COLO668 (cell line): ENCODE results near the gene UQCR10.

Experiments
- DNase-seq: peaks from one replicate; lab custom pipeline; 2025; ENCODE audit not compliant: unreplicated experiment; lab: John Stamatoyannopoulos, UW

The UQCR10 gene

DNA sequence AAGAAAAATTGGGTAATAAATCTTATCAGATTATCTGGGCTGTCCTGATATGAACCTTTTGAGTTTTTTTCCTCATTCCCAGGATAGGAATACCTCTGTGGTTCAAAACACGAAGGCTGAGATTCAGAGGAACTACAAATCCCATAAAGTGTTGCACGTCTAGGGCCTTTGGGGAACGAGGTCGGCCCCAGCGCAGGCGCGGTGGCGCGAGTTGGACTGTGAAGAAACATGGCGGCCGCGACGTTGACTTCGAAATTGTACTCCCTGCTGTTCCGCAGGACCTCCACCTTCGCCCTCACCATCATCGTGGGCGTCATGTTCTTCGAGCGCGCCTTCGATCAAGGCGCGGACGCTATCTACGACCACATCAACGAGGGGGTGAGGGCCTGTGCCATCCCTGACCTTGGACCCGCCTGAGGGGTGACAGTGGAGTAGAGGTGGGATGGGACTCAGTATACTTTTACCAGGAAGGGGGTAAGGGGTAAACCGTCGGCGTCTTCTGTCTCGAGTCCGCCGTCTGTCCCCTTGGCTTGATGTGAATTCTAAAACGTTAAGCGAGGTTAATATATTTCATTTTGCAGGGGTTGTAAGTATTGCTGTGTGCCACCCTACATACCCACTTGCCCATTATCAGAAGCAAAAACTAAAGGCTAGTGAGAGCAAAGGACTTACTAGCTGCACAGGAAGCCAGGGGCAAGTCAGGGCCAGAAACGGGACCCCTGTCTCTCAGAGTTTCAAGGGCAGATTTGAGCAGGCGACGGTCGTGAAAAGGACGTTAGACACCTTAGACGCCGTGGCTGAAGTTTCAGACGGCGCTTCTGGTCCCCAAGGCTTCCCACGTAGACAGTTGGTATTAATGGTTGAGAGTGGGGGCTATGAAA, at the start of gene UQCR10:
Gene UQCR10 (plus strand): TSS at position 199 of the 881 bp plus-strand sequence. CDS start 30 bp downstream, at position 229.
- peak; percentile 92 for DNase-seq

DNA sequence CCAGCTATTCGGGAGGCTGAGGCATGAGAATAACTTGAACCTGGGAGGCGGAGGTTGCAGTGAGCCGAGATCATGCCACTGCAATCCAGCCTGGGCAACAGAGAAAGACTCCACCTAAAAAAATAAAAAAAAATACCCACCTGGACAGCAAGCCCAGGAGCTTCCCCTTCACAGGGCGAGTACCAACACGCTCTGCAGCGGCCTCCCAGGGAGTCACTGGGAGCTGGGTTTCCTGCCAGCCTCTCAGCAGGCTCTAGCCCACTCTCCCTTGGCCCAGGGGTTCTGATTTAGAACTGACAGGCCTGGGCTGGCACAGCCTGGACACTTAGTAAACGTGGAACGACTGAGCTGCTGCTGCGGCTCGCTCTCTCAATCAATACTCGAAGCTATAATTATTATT, 49.4 kb upstream of the UQCR10 start:
- DNase-seq: peak; percentile 70

DNA sequence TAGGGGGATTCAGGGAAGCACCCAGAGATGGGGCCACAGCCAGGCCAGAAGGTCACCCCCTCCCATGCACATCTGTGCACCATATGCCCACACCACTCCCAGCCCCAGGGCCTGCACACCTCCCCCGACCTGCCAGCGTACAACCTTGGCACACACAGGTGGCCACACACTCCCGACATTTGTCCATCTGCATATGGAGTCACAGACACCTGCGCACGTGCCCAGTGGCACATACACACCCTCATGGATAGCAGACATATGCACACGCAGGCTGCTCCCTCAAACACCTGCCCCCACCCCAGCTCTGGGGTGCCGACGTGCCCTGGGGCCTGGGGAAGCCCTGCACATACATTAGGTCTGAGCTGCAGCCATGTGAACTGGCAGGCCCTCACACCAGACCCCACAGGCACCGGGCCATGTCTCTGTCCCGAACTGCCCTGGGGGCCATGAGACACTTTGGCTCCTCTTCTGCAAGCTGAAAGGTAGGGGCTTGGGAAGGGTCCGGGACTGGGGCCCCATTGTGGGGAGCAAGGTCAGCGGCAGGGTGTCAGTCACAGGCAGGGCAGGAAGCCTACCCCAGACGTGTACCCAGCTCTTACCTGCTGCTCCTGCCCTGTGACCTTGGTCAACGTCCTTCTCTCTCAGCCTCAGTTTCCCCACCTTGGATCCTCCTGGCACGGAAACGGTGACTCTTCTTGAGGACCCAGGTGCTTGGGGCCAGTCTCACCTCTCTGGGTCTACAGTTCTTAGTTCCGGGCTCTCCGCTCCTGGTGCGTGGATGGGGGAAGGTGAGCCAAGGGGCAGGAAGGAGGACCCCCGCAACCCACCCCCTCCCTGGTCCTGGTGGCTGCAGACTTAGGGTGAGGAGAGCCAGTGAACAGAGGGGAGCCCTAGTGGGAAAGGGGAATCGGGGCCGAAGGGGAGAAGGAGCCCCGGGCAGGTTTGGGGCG, 47.9 kb upstream of the UQCR10 start:
- DNase-seq: peak; percentile 71

DNA sequence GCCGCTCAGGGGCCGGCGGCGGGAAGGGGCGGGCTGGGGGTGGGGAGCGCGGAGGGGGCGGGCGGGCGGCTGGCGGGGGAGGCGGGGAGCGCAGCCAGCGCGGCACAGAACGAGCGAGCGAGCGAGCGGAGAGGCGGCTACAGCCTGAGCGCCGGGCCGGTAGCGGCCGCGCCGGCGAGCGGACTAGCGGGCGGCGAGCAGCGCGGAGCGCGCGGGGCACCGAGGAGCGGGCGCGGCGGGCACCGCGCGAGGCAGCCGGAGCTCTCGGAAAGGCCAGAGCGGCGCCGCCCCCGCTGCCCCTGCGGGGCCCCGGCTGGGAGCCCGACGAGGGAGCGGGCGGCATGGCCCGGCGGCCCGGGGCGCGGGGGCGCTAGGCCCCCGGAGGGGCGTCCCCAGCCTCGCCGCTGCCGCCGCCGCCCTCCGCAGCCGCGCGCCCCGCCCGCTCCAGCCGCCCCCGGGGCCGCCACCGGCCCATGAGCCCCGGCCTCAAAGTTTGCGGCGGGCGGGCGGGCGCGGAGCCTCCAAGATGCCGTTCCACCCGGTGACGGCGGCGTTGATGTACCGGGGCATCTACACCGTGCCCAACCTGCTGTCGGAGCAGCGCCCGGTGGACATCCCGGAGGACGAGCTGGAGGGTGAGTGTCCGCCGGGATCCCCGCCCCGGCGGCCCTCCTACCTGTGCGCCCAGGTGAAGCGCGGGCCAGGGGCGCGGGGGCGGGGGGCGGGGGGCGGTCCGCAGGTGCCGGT, 47.1 kb upstream of the UQCR10 start, which contains the start of gene CABP7:
Gene CABP7 (plus strand): TSS at position 105 of the 747 bp plus-strand sequence. CDS start 422 bp downstream, at position 527.
- peak; percentile 65 for DNase-seq

DNA sequence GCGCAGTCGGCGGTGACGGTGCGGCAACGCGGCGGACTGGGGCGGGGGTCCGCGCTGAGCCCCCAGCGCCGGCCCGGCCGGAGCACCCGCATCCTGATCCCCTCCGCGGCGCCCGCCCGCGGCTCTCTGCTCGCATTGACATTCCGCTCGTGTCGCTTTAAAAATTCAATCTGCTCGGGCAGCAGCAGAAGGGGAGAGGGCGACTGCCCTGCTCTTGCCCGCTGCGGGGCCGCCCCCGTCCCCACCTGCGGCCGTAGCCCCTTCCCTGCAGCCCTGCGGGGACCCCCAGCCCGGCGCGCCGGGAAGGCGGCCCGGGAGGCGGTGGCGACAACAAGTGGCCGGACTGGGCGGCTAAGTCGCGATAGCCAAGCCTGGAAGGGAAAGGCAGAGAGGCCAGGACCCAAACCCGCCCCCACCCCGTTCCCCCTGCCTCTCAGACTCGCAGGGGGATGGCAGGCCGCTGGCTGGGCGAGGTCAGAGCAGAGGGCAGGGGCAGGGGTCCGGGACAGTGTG, 46.3 kb upstream of the UQCR10 start:
- peak; percentile 32 for DNase-seq

DNA sequence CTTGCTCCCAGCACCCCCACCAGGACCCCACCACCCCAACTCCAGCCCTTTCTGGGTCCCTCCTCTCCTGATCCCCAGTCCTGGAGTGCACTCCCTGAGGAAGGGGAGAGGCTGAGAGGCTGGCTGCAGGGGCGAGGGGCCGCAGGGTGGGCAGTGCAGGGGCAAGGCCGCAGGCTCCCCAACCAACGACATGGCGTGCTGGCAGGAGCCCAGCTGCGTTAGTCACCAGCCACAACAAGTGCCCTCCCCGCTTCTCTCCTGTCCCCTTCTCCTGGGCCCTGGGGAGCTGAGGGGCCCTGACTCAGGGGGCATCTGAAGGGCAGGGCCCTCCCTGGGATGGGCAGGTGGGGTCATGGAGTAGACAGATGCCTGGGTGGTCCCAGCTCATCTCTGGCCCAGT, 45.0 kb upstream of the UQCR10 start:
- DNase-seq: no peak

DNA sequence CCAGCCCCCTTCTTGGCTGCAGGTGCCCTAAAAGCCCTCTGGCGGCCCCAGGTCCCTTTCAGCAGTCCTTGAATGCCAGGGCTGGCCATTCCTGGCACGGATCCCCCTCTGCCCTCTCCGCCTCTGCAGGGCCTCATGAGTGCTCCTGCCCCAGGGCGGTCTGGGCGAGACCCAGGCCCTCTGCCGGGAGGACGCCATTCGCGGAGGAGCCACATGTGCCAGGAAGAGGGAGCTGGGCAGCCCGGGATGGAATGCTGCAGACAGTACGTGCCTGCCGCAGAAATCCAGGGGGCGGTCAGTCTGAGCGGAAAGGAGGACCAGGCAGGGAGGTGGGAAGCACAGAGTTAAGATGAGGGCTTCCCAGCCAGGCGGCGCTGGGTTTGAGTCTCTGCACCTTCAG, 44.6 kb upstream of the UQCR10 start:
- DNase-seq: no peak

DNA sequence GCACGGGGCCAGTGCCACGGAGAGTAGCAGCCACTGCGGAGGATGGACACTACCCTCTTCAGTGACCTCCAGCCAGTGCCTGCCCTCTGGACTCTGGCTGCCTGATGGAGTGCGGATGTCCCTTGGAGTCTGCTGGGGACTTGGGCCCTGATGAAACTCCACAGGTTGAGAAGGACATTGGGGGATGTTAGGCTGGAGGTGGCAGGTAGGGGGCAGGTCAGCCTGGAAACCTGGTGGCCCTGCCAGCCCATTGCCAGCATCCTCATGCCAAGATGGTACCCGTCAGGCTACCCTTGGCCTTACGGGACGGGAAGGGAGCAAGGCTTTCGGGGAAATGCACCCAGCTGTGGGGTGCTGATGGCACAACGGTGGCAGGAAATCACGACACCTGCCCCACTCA, 43.4 kb upstream of the UQCR10 start:
- no peak for DNase-seq

DNA sequence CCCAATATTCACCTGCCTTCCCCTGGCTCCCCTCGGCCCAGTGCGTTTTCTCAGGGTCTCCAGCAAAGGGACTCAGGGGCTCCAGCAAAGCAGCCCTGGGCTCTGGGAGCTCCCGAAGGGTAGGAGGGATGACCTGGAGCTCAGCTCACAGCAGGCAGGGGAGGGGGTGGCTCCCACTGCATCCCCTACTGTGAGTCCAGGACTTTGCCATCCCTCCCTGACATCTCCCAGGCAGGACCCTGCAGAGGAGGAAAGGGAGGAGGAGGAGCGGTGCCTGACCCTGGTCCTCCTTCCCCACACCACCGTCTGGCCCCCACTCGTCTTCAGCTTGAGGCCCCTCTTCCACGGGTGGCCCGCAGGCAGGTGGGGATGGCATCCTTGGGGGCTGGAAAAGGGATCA, 42.3 kb upstream of the UQCR10 start:
- no peak for DNase-seq

DNA sequence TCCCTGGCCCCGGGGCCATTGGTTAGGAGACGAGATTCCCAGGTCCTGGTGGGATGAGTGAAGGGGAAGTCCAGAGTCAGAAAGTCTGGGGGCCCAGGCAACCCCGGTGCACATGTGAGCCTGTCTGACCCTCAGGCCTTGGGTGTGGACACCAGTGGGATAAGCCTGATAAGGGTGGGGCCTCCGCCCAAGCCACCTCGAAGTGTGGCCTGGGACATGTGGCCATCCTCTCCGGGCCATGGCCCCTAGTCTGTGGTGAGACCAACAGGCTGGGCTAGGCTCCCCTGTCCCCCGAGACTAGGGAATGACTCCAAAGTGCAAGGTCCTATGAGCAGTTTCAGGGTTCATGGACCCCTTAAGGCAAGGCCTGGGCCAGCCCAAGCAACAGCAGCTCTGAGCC, 41.1 kb upstream of the UQCR10 start:
- DNase-seq: no peak

DNA sequence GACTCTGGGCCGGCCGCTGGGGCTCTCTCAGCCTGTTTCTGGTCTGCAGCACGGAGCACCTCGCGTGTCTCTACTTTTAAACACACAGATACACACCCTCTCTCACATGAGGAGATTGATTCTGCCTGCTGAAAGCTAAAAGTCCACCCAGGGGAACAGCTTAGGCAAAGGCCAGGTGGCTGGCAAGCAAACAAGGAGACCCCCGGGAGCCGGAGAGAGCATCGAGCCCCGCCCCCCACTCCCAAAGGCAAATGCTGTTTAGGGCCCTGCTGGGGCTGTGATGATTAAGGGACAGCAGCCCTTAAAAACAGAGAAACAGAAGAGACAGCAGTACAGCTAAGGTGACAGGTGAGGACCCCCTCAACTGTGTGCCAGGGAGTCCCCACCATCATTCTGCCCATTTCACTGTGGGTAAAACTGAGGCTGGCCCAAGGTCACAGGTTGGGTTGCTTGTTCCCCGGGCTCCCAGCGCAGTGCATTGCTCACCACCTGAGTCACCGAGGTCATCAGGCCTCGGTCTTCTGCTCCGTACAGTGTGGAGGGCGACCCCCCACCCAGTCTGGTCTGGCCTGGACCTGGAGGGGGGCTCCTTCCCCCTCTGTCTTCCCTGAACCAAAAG, 40.5 kb upstream of the UQCR10 start:
- no peak for DNase-seq

DNA sequence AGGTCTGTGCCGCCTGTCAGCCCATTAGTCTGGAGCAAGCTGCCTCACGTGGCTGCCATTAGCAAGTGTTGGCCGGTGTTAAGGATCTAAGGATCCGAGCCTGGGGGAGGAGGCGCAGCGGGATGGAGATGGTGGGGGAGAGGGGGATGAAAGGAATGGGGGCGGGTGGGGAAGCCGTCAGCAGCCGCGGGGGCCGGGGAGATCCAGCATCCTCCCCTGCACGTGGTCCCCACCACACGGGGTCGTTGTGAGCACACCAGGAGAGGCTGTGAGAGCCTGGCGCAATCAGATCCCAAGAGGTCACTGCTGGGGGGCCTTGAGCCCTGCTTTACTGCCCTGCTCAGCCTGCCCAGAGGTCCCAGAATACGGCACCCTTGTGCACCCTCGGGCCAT, 40.0 kb upstream of the UQCR10 start:
- no peak for DNase-seq

DNA sequence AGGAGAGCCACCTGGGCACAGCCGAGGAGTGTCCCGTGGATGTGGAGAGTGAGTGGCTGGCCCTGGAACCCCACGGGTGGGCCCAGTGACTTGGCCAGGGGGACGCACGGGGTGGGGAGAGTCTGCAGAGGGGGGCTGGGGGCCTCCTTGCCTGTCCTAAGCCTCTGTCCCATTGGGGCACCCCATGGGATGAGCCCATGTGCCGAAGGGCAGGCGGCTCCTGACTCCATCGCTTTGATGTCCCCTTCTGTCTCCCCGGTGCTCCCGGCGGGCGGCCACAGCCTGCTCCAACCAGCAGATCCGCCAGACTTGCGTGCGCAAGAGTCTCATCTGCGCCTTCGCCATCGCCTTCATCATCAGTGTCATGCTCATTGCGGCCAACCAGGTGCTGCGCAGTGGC, 38.0 kb upstream of the UQCR10 start:
- DNase-seq: no peak

DNA sequence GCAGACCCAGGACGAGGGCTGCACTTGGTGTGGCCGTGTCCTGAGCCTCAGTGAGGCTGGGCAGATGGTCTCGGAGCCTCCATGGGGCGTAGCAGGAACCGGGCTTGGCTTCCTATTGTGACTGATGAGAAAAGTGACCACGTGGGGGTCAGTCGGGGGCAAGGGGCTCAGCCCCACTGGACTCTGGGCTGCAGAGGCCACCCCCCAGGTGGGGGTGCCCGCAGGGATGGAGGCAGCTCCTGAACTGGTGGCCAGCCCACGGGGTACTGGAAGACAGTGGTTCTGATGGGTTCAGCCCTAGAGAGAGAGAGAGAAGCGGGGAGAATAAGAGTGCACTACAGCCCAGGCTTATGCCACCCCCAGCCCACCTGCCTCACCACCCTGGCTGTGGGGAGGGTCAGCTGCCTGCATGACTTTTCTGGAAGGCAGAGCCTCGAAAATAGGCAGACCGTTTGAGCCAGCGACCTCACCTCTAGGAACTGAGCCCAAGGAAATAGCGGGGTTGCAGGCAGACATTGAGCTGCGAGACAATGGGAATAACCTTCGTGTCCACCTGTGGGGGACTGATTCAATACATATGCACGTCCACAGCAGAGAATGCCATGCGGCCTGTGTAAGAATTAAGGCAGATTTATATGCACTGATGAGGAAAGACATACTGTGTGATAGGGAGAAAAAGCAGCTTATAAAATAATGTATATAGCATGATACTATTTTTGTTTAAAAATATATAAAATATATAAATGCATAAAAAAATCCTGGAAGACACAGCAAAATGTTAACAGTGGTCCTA, 35.9 kb upstream of the UQCR10 start:
- no peak for DNase-seq

DNA sequence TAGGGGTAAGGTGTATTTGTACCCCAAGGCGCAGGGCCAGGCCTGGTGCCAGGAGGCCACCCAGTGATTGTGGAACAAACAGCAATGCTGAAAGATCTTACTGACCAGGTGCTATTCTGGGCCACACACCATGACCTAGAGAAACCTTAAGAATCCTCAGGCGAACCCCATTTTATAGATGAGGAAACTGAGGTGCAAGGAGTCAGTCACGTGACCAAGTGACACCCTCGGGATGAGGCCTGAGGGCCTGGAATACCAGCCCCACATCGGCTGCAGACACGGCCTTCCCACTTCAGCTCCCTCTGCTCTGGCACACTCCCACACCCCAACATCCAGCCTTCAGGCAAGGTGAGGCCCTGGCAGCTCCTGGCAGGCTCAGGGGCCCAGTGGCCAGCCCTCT, 34.3 kb upstream of the UQCR10 start:
- DNase-seq: no peak

DNA sequence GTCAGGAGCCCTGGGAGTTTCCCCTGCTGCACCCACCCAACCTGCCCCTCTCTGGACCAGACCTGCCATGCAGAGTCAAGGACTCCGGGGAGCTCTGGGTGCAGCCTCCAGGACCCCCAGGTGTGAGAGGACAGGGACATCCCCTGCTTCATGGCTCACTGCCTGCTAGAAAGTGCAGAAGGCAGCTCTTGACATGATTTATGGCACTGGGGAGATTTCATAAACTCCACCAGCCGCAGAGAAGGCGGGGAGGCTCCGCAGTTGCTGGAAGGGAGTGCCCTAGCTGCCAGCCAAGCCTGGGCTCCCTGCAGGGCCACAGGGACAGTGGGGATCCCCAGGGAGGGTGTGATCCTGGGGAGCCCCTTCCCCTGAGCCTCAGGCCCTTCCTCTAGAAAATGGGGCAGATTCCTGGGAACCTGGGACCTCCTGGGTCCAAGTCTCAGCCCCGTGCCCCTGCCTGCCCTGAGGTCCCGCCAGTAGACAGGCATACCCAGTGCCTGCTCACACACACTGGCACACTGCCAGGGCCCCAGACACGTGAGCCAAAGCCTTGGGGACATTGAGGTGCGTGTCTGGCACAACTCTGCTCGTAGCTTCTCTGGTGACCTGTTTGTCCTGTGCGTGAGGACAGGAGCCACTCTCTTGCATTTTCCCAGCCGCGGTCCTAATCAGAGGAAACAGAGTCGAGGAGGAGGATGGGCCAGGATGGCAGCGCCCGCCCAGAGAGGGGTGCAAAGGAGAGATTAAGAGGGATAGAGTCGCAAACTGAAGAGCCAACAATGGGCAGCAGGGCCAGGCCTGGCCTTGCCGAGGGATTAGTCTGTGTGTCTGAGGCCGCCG, 33.6 kb upstream of the UQCR10 start:
- peak; percentile 94 for DNase-seq

DNA sequence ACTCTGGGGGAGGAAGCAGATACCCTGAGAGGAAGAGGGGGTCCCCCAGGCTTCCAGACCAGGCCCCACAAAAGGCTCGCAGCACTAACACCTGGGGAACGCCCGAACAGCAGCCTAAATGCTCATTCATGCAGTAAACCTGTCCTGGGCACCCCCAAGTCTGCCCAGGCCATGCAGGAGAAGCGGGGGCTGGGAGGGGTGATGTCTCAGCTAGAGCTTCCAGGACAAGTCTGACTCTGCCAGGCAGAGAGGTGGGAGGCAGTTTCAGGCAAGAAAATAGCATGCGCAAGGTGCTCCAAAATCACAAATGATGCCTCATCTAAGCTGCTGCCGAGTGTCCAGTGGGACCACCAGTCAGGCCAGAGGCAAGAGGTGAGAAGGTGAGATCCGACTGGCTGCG, 32.8 kb upstream of the UQCR10 start:
- DNase-seq: no peak

DNA sequence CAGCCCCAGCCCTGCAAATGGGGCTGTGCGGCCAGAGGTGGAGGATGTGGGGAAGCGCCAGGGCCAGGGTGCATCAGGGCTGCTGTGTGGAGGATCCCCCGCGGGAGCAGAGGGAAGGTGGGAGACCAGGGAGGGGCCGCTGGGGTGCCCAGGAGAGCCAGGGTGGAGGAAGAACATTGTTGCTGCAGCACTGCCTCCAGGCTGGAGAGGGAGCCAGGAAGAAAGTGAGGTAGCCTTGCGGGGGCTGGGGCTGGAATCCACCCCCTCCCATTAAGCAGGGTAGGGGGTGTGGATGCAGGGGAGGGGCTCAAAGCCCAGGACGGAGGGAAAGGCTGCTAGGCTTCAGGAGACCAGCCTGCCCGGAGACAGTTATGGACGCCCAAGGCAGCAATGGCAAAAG, 32.3 kb upstream of the UQCR10 start:
- no peak for DNase-seq

DNA sequence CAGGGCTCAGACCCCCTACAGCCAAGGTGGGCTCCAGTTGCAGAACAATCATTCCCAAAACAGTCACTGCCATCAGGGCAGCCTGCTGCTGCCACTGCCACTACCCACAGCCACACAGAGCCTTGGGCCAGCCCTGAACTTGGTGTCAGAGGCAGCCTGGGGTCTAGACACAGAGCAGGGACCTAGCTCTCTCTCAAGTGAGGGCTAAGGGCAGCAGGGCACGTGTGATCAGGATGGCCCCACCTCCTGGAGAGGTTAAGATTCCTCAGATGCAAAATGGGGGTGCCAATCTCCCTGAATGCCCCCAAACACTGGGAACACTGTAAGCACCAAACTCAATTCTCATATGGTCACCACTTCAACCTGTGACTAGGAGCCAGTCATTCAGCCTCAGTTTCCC, 31.8 kb upstream of the UQCR10 start:
- DNase-seq: no peak
